Lower lobe of right lung (tissue), 2 donors: Measurements from ENCODE around the gene VIM. TPM values are rescaled to one million over a fixed set of nuclear protein-coding genes. Genes with fewer than 3 reads are reported as not detected.
A peak's percentile ranks its signal among the peaks of the same experiment; 100 is the strongest.

Experiments used
- ATAC-seq, 2 donors: fragments of 200-7000 bp; cut with Tn5 transposase; one replicate each; pipeline ENCODE4 v1.9.1; 2020 to 2022; ENCODE audit warnings: mild to moderate bottlenecking in 2 of 2, moderate library complexity in 2 of 2
- DNase-seq: peaks from one replicate; pipeline ENCODE4 v3.0.0-alpha.2; 2020
- H3K27ac ChIP-seq: fragments of 200-600 bp; one replicate; pipeline ENCODE4 v1.8.0; 2022
- H3K27me3 ChIP-seq: fragments of 200-600 bp; one replicate; pipeline ENCODE4 v1.8.0; 2022; ENCODE audit warnings: low read depth
- H3K36me3 ChIP-seq: fragments of 200-600 bp; one replicate; pipeline ENCODE4 v1.8.0; 2022; ENCODE audit warnings: mild to moderate bottlenecking
- H3K4me1 ChIP-seq: fragments of 200-600 bp; one replicate; pipeline ENCODE4 v1.8.0; 2022
- H3K4me3 ChIP-seq: fragments of 200-600 bp; one replicate; pipeline ENCODE4 v1.8.0; 2022; ENCODE audit warnings: mild to moderate bottlenecking
- H3K9me3 ChIP-seq: fragments of 200-600 bp; one replicate; pipeline ENCODE4 v1.8.0; 2022
- intact Hi-C: fragments of 100-400 bp; cut with DNase I; formaldehyde crosslinking; loops from one replicate; pipeline ENCODE4 v1.11.0; 2022
- total RNA-seq: library from RNA; stranded (reverse); fragmentation: NEBNext Ultra II Directional; extraction: Animal tissue kit (Norgen Biotek cat#: 25700); gene quantifications from one replicate; pipeline ENCODE4 v1.2.1, GENCODE V29; 2021
- TF ChIP-seq, protein P1 (sequence below): fragments of 200-600 bp; IDR thresholded peaks from one replicate; pipeline ENCODE4 v1.8.0; 2022; ENCODE audit warnings: antibody characterized with exemption, mild to moderate bottlenecking
- donor health status: DM: no; HTN: yes; CAD: no; lungs with severe emphysema.

The VIM gene
- total RNA-seq, 1 donor from 2014 or later = 1,797 TPM

- Histone ChIP-seq H3K9me3 (no peaks in the 10 kb centered on the region), H3K4me3 (no peak overlapping the region), H3K27ac (no peak overlapping the region), H3K4me1 (peaks cover 22% of the 10 kb centered on the region), H3K36me3 (no peaks in the 10 kb centered on the region), H3K27me3 (no peaks in the 10 kb centered on the region)
- intact Hi-C loops = no loop called here
- TF ChIP-seq, protein P1, sequence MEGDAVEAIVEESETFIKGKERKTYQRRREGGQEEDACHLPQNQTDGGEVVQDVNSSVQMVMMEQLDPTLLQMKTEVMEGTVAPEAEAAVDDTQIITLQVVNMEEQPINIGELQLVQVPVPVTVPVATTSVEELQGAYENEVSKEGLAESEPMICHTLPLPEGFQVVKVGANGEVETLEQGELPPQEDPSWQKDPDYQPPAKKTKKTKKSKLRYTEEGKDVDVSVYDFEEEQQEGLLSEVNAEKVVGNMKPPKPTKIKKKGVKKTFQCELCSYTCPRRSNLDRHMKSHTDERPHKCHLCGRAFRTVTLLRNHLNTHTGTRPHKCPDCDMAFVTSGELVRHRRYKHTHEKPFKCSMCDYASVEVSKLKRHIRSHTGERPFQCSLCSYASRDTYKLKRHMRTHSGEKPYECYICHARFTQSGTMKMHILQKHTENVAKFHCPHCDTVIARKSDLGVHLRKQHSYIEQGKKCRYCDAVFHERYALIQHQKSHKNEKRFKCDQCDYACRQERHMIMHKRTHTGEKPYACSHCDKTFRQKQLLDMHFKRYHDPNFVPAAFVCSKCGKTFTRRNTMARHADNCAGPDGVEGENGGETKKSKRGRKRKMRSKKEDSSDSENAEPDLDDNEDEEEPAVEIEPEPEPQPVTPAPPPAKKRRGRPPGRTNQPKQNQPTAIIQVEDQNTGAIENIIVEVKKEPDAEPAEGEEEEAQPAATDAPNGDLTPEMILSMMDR = no peak
- DNase-seq (no peak), ATAC-seq (no peak)
Measured at GRCh38 chr10:17202999-17203398, 25.0 kb upstream of the VIM start.

GRCh38 chr10:17203416-17203815 lies 24.6 kb upstream of the VIM start:
- DNase-seq (no peak), ATAC-seq (no peak)
- no peaks in the 10 kb centered on the region for H3K9me3 ChIP-seq
- H3K27ac ChIP-seq = no peak overlapping the region
- intact Hi-C loops = no loop called here
- no peaks in the 10 kb centered on the region for H3K36me3 ChIP-seq
- no peak overlapping the region for H3K4me3 ChIP-seq
- H3K4me1 ChIP-seq = peaks cover 22% of the 10 kb centered on the region
- H3K27me3 ChIP-seq = no peaks in the 10 kb centered on the region
- TF ChIP-seq, protein P1 = no peak

DNA sequence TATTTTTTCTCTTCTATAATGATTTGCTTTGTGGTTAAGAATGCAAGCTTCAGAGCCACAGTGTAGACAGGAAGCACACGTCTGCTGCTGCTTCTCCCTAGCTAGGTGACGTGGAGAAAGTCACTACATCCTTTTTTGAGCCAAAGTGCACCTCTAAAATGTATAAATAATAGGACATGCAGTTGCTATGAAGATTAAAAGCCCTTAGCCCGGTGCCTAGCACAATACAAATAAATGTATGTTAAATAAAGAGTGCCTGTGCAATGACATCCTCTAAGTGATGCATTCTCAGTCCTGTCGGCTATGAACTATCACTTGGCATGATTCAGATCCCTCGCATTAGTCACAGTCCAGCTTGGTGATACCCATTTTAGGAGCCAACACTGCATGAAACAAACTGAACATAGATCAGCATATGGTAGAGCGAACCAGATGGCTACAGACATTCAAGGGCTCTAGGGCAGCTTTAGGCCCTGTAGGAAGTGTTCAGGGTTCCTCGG lies 21.8 kb upstream of the VIM start:
- Histone ChIP-seq H3K9me3 (no peaks in the 10 kb centered on the region), H3K27ac (no peak overlapping the region), H3K4me1 (peaks cover 5% of the 10 kb centered on the region), H3K27me3 (no peaks in the 10 kb centered on the region), H3K4me3 (no peak overlapping the region), H3K36me3 (no peaks in the 10 kb centered on the region)
- DNase-seq = no peak
- intact Hi-C loops = no loop called here
- TF ChIP-seq, protein P1 = no peak
- peak in 1 of 2 donors; percentile 26 for ATAC-seq

DNA sequence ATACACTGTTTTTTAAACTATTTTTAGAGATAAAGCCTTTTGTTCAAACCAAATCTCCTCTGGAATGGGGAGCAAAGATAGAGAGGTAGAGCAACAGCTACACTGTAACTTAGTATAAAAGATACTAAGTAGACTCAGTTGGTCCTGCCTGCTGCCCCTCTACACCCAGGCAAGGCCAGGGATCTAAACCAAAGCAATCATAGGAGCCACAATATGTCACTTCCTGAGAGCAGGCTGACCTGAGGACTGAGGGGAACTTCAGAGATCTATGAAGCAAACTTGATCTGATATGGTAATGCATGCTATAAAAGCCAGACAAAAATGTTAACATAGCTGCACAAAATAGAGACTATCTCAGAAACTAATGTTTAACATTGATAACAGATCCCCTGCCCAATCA lies 19.6 kb upstream of the VIM start:
- TF ChIP-seq, protein P1 = no peak
- Histone ChIP-seq H3K27ac (no peak overlapping the region), H3K4me1 (no peaks in the 10 kb centered on the region), H3K4me3 (no peak overlapping the region), H3K27me3 (no peaks in the 10 kb centered on the region), H3K36me3 (no peaks in the 10 kb centered on the region), H3K9me3 (no peaks in the 10 kb centered on the region)
- ATAC-seq (no peak), DNase-seq (no peak)
- intact Hi-C loops = no loop called here

GRCh38 chr10:17209302-17209701 lies 18.7 kb upstream of the VIM start:
- no peak overlapping the region for H3K4me3 ChIP-seq
- no peak overlapping the region for H3K27ac ChIP-seq
- intact Hi-C loops = no loop called here
- no peaks in the 10 kb centered on the region for H3K9me3 ChIP-seq
- TF ChIP-seq, protein P1 = no peak
- no peaks in the 10 kb centered on the region for H3K4me1 ChIP-seq
- no peaks in the 10 kb centered on the region for H3K27me3 ChIP-seq
- no peak for DNase-seq
- no peaks in the 10 kb centered on the region for H3K36me3 ChIP-seq
- no peak for ATAC-seq

- TF ChIP-seq, protein P1 = no peak
- H3K36me3 ChIP-seq = no peaks in the 10 kb centered on the region
- peaks cover 2% of the 10 kb centered on the region for H3K4me1 ChIP-seq
- intact Hi-C loops = no loop called here
- H3K4me3 ChIP-seq = no peak overlapping the region
- no peaks in the 10 kb centered on the region for H3K9me3 ChIP-seq
- ATAC-seq (no peak), DNase-seq (no peak)
- no peaks in the 10 kb centered on the region for H3K27me3 ChIP-seq
- H3K27ac ChIP-seq = no peak overlapping the region
Measured at GRCh38 chr10:17209881-17210280, 18.2 kb upstream of the VIM start.
